ENCODE measurements around the gene KCNIP2.

The KCNIP2 gene

GRCh38 chr10:101782811-101783735, 60.5 kb downstream of the KCNIP2 start, which contains the start of gene NPM3:
Gene NPM3, minus strand, starts transcription at chr10:101783446. Its CDS starts 56 bp downstream, at chr10:101783390.
- DNase-seq (ENCODE audit: low read depth) = peak; percentile 71

DNA sequence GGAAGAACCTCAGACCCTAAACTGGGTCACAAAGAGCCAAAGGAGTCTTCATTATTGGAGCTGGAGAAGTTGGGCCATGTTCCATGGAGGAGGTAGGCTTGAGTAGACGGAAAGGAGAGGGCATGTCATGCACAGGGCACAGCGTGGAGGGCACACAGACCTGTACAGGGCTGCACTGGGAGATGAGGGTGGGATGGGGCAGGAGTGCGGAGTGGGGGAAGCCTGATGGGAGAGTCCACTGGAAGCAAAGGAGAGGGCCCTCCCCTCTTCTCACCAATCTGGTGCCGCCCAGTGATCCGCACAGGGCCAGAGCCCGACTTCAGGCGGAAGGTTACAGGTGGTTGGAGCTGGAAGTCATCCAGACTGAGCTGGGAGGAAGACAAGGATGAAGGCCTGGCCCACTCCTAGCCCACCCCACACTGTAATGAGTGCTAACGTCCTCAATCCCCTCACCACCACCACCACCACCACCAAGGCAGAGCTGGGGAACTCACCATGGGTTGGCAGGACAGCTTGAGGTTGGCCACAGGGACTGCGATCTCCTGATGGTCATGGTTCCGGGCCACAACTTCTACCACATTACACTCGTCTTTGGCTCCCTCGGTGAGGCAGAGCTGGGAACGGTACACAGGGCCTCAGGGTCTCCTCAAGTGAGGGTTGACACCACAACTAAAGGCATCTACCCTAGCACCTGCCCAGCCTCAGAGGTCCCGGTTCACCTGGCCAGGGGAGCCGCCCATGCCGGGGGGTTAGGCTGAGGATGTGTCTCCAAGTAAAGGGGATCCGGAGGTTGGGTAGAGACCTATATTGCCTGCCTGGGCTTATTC, 61.4 kb downstream of the KCNIP2 start:
- DNase-seq (ENCODE audit: low read depth) = no peak

DNA sequence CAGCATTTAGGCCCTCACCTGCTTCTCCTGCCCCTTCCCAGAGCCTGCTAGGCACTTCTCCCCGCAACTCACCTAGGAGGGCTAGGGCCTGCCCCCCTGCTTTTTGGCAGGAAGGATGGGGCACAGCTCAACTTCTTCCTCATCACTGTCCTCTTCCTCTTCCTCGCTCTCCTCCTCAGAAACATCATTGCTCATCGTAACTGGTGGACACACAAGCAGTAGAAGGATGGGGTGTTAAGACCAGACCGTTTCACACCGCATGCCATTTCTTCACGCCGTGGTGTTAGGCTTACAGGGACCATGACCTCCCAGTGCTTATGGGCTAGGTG, 62.0 kb downstream of the KCNIP2 start:
- DNase-seq (ENCODE audit: low read depth) = no peak

DNA sequence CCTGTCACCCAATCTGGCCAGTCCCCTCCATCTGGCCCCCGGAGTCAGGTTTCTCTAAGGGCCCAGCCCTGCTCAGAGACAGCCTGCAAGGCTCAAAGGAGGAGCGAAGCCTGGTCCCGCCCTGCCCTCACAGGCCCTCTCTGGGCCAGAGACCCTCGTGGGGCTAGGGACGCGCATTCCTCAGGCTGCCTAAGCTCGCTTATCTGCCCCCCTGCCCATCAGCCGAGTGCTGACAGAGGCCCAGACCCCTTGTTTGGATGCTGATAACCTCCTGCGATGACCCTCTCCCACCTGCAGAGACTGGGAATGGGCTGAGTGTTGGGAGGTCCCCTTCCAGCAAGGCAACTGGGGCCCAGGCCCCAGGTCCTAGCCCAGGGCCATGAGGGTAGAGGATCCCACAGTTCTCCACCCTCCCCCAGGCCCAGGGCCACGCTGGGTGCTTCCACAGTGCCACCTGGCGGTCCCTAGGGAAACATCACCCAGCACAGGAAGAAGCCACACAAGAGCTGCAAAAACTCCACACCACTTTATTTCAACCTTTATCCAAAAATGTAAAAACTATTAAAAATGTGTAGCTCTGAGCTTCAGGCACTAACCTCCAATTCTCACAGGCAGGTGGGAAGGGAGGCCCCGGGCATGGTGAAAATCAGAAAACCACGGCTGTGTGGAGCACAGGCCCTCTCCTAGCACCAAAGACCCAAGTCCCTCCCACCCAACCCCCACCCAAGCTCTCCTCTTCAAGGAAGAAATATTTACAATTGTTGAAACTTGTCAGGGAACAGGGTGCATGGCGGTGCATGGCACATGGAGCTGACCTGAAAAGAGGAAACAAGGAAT, 62.6 kb downstream of the KCNIP2 start:
- DNase-seq (ENCODE audit: low read depth) = peak; percentile 38

- DNase-seq (ENCODE audit: low read depth) = no peak
Measured at GRCh38 chr10:101780187-101780817, 63.3 kb downstream of the KCNIP2 start.

GRCh38 chr10:101779544-101780186, 63.9 kb downstream of the KCNIP2 start:
- peak; percentile 38 for DNase-seq (ENCODE audit: low read depth)

GRCh38 chr10:101778781-101779543, 64.6 kb downstream of the KCNIP2 start:
- DNase-seq (ENCODE audit: low read depth) = no peak

GRCh38 chr10:101778151-101778780, 65.3 kb downstream of the KCNIP2 start:
- DNase-seq (ENCODE audit: low read depth) = no peak

DNA sequence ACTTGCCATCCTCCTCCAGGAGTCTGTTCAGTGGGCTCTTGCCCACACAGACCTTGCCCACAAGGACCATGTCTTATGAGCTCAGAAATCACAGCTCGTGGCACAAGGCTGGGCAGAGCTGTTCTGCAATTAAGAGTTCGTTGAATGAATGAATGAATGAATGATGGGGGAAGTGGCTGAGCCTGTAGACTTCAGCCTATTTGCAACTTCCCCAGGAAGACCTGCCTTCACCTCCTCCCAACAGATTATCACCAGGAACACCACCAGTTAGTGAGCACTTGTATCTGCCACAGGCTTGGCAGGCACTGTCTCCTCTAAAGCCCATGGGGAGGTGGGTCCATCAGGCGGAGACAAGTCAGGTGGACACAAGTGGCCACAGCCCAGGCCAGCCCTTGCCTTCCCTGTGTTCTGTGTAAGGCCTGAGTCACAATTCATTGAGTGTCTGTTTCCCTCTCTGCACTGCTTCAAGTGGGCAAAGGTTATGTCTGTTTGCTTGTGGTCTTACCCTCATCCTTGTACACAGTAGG, 65.9 kb downstream of the KCNIP2 start:
- no peak for DNase-seq (ENCODE audit: low read depth)

DNA sequence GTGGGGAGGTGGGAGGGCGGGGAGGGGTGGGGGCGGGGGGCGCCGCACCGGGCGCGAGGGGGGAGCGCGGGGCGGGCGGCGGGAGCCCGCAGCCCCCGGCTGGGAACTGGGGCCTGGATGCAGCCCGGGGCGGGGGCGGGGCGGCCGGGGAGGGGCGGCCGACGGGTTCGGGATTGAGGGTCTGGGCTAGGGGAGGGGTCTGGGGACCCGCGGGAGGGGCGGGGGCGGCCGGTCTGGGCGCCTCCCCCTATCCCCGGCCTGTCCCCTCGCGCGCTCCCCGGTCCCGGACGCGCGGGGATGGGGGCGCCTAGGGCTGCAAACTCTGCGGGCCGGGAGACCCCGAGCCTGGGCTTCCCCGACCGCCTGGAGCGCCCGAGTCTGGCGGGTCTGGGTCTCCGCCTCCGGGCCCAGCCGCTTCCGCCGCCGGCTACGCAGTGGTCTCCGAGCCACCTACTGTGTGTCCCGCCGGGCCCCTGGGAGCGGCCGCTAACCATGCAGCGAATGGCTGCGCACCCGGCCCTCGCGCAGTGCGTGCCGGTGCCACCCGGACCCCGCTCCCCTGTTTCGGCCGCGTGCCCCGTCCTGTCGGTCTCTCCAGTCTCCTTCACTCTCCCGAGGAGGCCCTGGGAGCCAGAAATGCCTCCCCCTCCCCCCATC, 67.3 kb downstream of the KCNIP2 start:
- no peak for DNase-seq (ENCODE audit: low read depth)

Measured in fibroblast of gingiva (primary cell).